ENCODE measurements around the gene VSTM4. TPM values are rescaled to one million over a fixed set of nuclear protein-coding genes. Genes with fewer than 3 reads are reported as not detected.

The VSTM4 gene
- total and polyA plus RNA-seq, 2 donors (not counting 1 experiment from before 2014, with no cell fraction given) = not detected

DNA sequence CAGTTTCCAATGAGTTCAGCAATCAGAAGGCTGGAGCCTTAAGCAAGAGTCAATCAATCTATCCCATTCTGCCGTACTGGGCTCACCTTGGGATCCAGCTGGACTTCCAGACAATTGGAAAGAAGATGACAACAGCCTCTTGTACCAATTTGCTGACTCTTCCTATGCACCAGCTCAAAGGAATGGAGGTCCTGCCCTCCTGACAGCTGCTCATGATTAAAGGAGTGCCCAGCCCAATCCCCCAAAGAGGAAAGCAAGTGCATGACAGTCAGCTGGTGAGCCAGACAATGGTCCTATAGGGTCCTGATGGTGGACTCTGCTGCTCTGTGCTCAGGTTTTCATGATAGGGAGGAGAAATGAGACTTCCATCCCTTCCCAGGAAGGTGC lies 25.1 kb downstream of the VSTM4 start:
- no peak overlapping the region for H2AFZ ChIP-seq (ENCODE audit: insufficient read depth, low read depth, low read length, poor library complexity, severe bottlenecking)
- Mint-ChIP-seq H3K27me3 (peaks cover 26% of the 10 kb centered on the region), H3K9me3 (ENCODE audit: insufficient read depth) (peaks cover 4% of the 10 kb centered on the region), H3K4me1 (no peaks in the 10 kb centered on the region), H3K4me3 (no peak overlapping the region), H3K27ac (no peak overlapping the region)
- no peak overlapping the region for H3K4me2 ChIP-seq (replicated peaks; ENCODE audit: low read depth, low read length, poor library complexity, severe bottlenecking)
- DNase-seq = no peak
- no peaks in the 10 kb centered on the region for H4K20me1 ChIP-seq (ENCODE audit: control insufficient read depth, insufficient read depth, low read length, poor library complexity, severe bottlenecking)
- H3K79me2 ChIP-seq (ENCODE audit: control insufficient read depth, insufficient read depth, low read length) = no peaks in the 10 kb centered on the region
- H3K4me3 ChIP-seq (ENCODE audit: control extremely low read depth in 1 of 5, extremely low read depth in 1 of 5, insufficient read depth in 1 of 5, low read depth in 2 of 5, low read length in 4 of 5) = no peak overlapping the region
- no peak for TF ChIP-seq EZH2 (IDR thresholded peaks at IDR 0.05; ENCODE audit: borderline replicate concordance, insufficient read depth, low read depth, low read length, poor library complexity, severe bottlenecking)
- intact Hi-C loops (cut with micrococcal nuclease) = no loop called here
- peaks cover 0 to 10% (median 0%) of the 10 kb centered on the region in 4 experiments for H3K27me3 ChIP-seq (replicated peaks in 1 of 4; ENCODE audit: control extremely low read depth in 1 of 4, control insufficient read depth in 3 of 4, insufficient read depth in 4 of 4, low read length in 3 of 4)
- H3K4me1 ChIP-seq (ENCODE audit: control insufficient read depth in 2 of 2, insufficient read depth in 2 of 2, low read length in 2 of 2) = no peaks in the 10 kb centered on the region
- 63% methylated on average over 1 of the region's 1 CpG for WGBS (ENCODE audit: insufficient coverage)
- ChIA-PET POLR2A (no interaction called here), CTCF (interaction anchor here (1.3 kb wide), 1 partner anchor 11 kb away, joined by 3 read pairs; no protein-coding TSS in a partner anchor)
- H3K27ac ChIP-seq (ENCODE audit: low read length in 2 of 2) = no peak overlapping the region
- no peak overlapping the region for H3K9ac ChIP-seq (ENCODE audit: low read length)
- no peaks in the 10 kb centered on the region for H3K36me3 ChIP-seq (replicated peaks in 1 of 2; ENCODE audit: control extremely low read depth in 1 of 2, control insufficient read depth in 1 of 2, extremely low read depth in 1 of 2, insufficient read depth in 2 of 2, low read length in 1 of 2)
- ATAC-seq (ENCODE audit: low read depth) = no peak
- H3K9me3 ChIP-seq (ENCODE audit: control extremely low read depth in 1 of 3, control insufficient read depth in 2 of 3, insufficient read depth in 1 of 3, low read length in 2 of 3) = peaks cover 0 to 15% (median 0%) of the 10 kb centered on the region in 3 donors

DNA sequence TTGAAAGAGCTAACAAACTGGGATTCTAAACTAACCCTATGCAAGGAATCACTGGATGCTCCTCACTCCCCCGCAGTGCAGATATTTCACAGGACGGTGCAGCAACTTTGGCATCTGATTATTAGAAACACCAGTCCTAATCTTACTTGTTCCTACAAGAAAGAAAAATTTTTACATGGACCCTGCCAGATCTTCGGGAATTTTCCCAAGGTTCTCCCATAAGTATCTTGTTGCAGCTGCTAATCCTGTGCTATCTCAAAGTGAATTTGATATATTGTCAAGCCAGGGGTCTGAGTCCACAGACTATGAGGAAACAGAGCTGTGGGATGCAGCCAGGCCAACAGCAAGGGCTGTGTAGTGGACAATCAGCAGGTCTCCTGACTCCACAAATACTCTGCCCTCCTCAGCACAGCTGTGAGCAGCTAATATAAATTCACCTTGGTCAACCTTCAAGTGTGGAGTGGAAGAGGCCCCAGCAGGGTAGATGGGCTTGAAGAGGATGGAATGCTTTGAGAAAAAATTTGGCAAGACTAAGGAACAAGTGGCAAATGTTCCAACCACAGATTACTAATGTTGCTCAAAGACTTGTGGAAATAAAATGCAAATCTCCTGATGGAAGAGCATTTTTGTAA lies 25.6 kb downstream of the VSTM4 start:
- Mint-ChIP-seq H3K27me3 (peaks cover 26% of the 10 kb centered on the region), H3K27ac (no peak overlapping the region), H3K9me3 (ENCODE audit: insufficient read depth) (peaks cover 4% of the 10 kb centered on the region), H3K4me3 (no peak overlapping the region), H3K4me1 (no peaks in the 10 kb centered on the region)
- ChIA-PET CTCF (interaction anchor here (1.3 kb wide), 1 partner anchor 11 kb away, joined by 3 read pairs; no protein-coding TSS in a partner anchor), POLR2A (no interaction called here)
- Histone ChIP-seq H4K20me1 (ENCODE audit: control insufficient read depth, insufficient read depth, low read length, poor library complexity, severe bottlenecking) (no peaks in the 10 kb centered on the region), H3K36me3 (replicated peaks in 1 of 2; ENCODE audit: control extremely low read depth in 1 of 2, control insufficient read depth in 1 of 2, extremely low read depth in 1 of 2, insufficient read depth in 2 of 2, low read length in 1 of 2) (no peaks in the 10 kb centered on the region), H2AFZ (ENCODE audit: insufficient read depth, low read depth, low read length, poor library complexity, severe bottlenecking) (no peak overlapping the region), H3K9ac (ENCODE audit: low read length) (no peak overlapping the region), H3K4me2 (replicated peaks; ENCODE audit: low read depth, low read length, poor library complexity, severe bottlenecking) (no peak overlapping the region), H3K27ac (ENCODE audit: low read length in 2 of 2) (no peak overlapping the region), H3K79me2 (ENCODE audit: control insufficient read depth, insufficient read depth, low read length) (no peaks in the 10 kb centered on the region), H3K9me3 (ENCODE audit: control extremely low read depth in 1 of 3, control insufficient read depth in 2 of 3, insufficient read depth in 1 of 3, low read length in 2 of 3) (peaks cover 0 to 15% (median 0%) of the 10 kb centered on the region in 3 donors), H3K4me1 (ENCODE audit: control insufficient read depth in 2 of 2, insufficient read depth in 2 of 2, low read length in 2 of 2) (no peaks in the 10 kb centered on the region), H3K4me3 (ENCODE audit: control extremely low read depth in 1 of 5, extremely low read depth in 1 of 5, insufficient read depth in 1 of 5, low read depth in 2 of 5, low read length in 4 of 5) (no peak overlapping the region), H3K27me3 (replicated peaks in 1 of 4; ENCODE audit: control extremely low read depth in 1 of 4, control insufficient read depth in 3 of 4, insufficient read depth in 4 of 4, low read length in 3 of 4) (peaks cover 0 to 10% (median 0%) of the 10 kb centered on the region in 4 experiments)
- no peak for DNase-seq
- TF ChIP-seq, protein P1, sequence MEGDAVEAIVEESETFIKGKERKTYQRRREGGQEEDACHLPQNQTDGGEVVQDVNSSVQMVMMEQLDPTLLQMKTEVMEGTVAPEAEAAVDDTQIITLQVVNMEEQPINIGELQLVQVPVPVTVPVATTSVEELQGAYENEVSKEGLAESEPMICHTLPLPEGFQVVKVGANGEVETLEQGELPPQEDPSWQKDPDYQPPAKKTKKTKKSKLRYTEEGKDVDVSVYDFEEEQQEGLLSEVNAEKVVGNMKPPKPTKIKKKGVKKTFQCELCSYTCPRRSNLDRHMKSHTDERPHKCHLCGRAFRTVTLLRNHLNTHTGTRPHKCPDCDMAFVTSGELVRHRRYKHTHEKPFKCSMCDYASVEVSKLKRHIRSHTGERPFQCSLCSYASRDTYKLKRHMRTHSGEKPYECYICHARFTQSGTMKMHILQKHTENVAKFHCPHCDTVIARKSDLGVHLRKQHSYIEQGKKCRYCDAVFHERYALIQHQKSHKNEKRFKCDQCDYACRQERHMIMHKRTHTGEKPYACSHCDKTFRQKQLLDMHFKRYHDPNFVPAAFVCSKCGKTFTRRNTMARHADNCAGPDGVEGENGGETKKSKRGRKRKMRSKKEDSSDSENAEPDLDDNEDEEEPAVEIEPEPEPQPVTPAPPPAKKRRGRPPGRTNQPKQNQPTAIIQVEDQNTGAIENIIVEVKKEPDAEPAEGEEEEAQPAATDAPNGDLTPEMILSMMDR (IDR thresholded peaks at IDR 0.05) = no peak
- no peak for TF ChIP-seq EZH2 (IDR thresholded peaks at IDR 0.05; ENCODE audit: borderline replicate concordance, insufficient read depth, low read depth, low read length, poor library complexity, severe bottlenecking)
- intact Hi-C loops (cut with micrococcal nuclease) = no loop called here
- no peak for ATAC-seq (ENCODE audit: low read depth)
- 100% methylated on average over 3 of the region's 3 CpGs for WGBS (ENCODE audit: insufficient coverage)

Measured in B cell (primary cell).